BLaER1 (cell line): ENCODE data around the gene IL31RA.

Experiments used
- H3K27ac ChIP-seq: shearing (Covaris generic); formaldehyde crosslinking; 2 replicates; pipeline ENCODE4 v1.8.1; 2022
- H3K27me3 ChIP-seq: shearing (Covaris generic); formaldehyde crosslinking; 2 replicates; pipeline ENCODE4 v1.8.1; 2022
- H3K36me3 ChIP-seq: shearing (Covaris generic); formaldehyde crosslinking; 2 replicates; pipeline ENCODE4 v1.8.1; 2022
- H3K4me1 ChIP-seq: shearing (Covaris generic); formaldehyde crosslinking; 2 replicates; pipeline ENCODE4 v1.8.1; 2022
- H3K4me2 ChIP-seq: shearing (Covaris generic); formaldehyde crosslinking; 2 replicates; pipeline ENCODE4 v1.8.1; 2022
- H3K4me3 ChIP-seq: shearing (Covaris generic); formaldehyde crosslinking; 2 replicates; pipeline ENCODE4 v1.8.1; 2022
- H3K9ac ChIP-seq: shearing (Covaris generic); formaldehyde crosslinking; 2 replicates; pipeline ENCODE4 v1.8.1; 2022
- H3K9me3 ChIP-seq: shearing (Covaris generic); formaldehyde crosslinking; 2 replicates; pipeline ENCODE4 v1.8.1; 2022
- H4K20me1 ChIP-seq: shearing (Covaris generic); formaldehyde crosslinking; 2 replicates; pipeline ENCODE4 v1.8.1; 2022
- Cebpa-rat ChIP-seq: shearing (Covaris generic); IDR thresholded peaks from 2 replicates; pipeline ENCODE4 v1.8.1; 2022

Gene IL31RA

GRCh38 chr5:55836191-55836590 lies 15.0 kb upstream of the IL31RA start:
- no peak overlapping the region for H3K4me2 ChIP-seq
- H3K36me3 ChIP-seq: no peaks in the 10 kb centered on the region
- peaks cover 15% of the 10 kb centered on the region for H3K9me3 ChIP-seq
- TF ChIP-seq Cebpa-rat: no peak
- H3K4me3 ChIP-seq: no peak overlapping the region
- no peak overlapping the region for H3K27ac ChIP-seq
- no peaks in the 10 kb centered on the region for H3K27me3 ChIP-seq
- H4K20me1 ChIP-seq: no peaks in the 10 kb centered on the region
- H3K9ac ChIP-seq: no peak overlapping the region
- H3K4me1 ChIP-seq: no peaks in the 10 kb centered on the region

- TF ChIP-seq Cebpa-rat: no peak
- Histone ChIP-seq H3K4me2 (no peak overlapping the region), H3K9me3 (0 out of 2 replicates have a peak, but pooled peaks cover 10% of the 10 kb centered on the region), H4K20me1 (no peaks in the 10 kb centered on the region), H3K4me1 (no peaks in the 10 kb centered on the region), H3K9ac (no peak overlapping the region), H3K36me3 (no peaks in the 10 kb centered on the region), H3K27ac (no peak overlapping the region), H3K4me3 (no peak overlapping the region), H3K27me3 (no peaks in the 10 kb centered on the region)
Measured at GRCh38 chr5:55841976-55842375, 9.2 kb upstream of the IL31RA start.

GRCh38 chr5:55847837-55848236 lies 3.3 kb upstream of the IL31RA start:
- Histone ChIP-seq H3K4me2 (no peak overlapping the region), H3K9ac (no peak overlapping the region), H3K4me3 (no peak overlapping the region), H3K9me3 (0 out of 2 replicates have a peak, but pooled peaks cover 10% of the 10 kb centered on the region), H4K20me1 (no peaks in the 10 kb centered on the region), H3K27me3 (no peaks in the 10 kb centered on the region), H3K36me3 (no peaks in the 10 kb centered on the region), H3K4me1 (no peaks in the 10 kb centered on the region), H3K27ac (no peak overlapping the region)
- TF ChIP-seq Cebpa-rat: no peak

- Histone ChIP-seq H3K4me3 (no peak overlapping the region), H3K9me3 (0 out of 2 replicates have a peak, but pooled peaks cover 10% of the 10 kb centered on the region), H3K4me1 (no peaks in the 10 kb centered on the region), H3K4me2 (no peak overlapping the region), H3K9ac (no peak overlapping the region), H3K27ac (no peak overlapping the region), H4K20me1 (no peaks in the 10 kb centered on the region), H3K27me3 (no peaks in the 10 kb centered on the region), H3K36me3 (no peaks in the 10 kb centered on the region)
- no peak for TF ChIP-seq Cebpa-rat
Measured at GRCh38 chr5:55848783-55849182, 2.4 kb upstream of the IL31RA start.

GRCh38 chr5:55851675-55851979 lies 470 bp downstream of the IL31RA start:
- no peaks in the 10 kb centered on the region for H3K36me3 ChIP-seq
- H3K4me3 ChIP-seq: no peak overlapping the region
- H3K4me1 ChIP-seq: peaks cover 11% of the 10 kb centered on the region
- no peaks in the 10 kb centered on the region for H3K9me3 ChIP-seq
- no peak overlapping the region for H3K27ac ChIP-seq
- no peaks in the 10 kb centered on the region for H4K20me1 ChIP-seq
- no peak for TF ChIP-seq Cebpa-rat
- no peak overlapping the region for H3K4me2 ChIP-seq
- no peaks in the 10 kb centered on the region for H3K27me3 ChIP-seq
- no peak overlapping the region for H3K9ac ChIP-seq

GRCh38 chr5:55852503-55852902 lies 1.3 kb downstream of the IL31RA start:
- no peak for TF ChIP-seq Cebpa-rat
- Histone ChIP-seq H3K27me3 (no peaks in the 10 kb centered on the region), H3K36me3 (no peaks in the 10 kb centered on the region), H3K4me1 (peaks cover 16% of the 10 kb centered on the region), H3K4me2 (no peak overlapping the region), H3K4me3 (no peak overlapping the region), H3K9me3 (no peaks in the 10 kb centered on the region), H4K20me1 (no peaks in the 10 kb centered on the region), H3K27ac (no peak overlapping the region), H3K9ac (no peak overlapping the region)

- H3K4me2 ChIP-seq: no peak overlapping the region
- H3K4me3 ChIP-seq: no peak overlapping the region
- H3K9ac ChIP-seq: no peak overlapping the region
- H3K27me3 ChIP-seq: no peaks in the 10 kb centered on the region
- no peak overlapping the region for H3K27ac ChIP-seq
- H3K36me3 ChIP-seq: no peaks in the 10 kb centered on the region
- H4K20me1 ChIP-seq: no peaks in the 10 kb centered on the region
- H3K4me1 ChIP-seq: peaks cover 16% of the 10 kb centered on the region
- no peak for TF ChIP-seq Cebpa-rat
- H3K9me3 ChIP-seq: no peaks in the 10 kb centered on the region
Measured at GRCh38 chr5:55853041-55853670, 2.0 kb downstream of the IL31RA start.

- TF ChIP-seq Cebpa-rat: no peak
- Histone ChIP-seq H3K27me3 (no peaks in the 10 kb centered on the region), H3K4me2 (no peak overlapping the region), H3K27ac (no peak overlapping the region), H3K4me3 (no peak overlapping the region), H3K4me1 (peaks cover 16% of the 10 kb centered on the region), H3K9ac (no peak overlapping the region), H3K9me3 (no peaks in the 10 kb centered on the region), H4K20me1 (no peaks in the 10 kb centered on the region), H3K36me3 (no peaks in the 10 kb centered on the region)
Measured at GRCh38 chr5:55853818-55854217, 2.7 kb downstream of the IL31RA start.

GRCh38 chr5:55855509-55855908 lies 4.4 kb downstream of the IL31RA start:
- no peaks in the 10 kb centered on the region for H3K27me3 ChIP-seq
- H3K4me1 ChIP-seq: peaks cover 16% of the 10 kb centered on the region
- H3K9ac ChIP-seq: no peak overlapping the region
- TF ChIP-seq Cebpa-rat: no peak
- H3K4me2 ChIP-seq: no peak overlapping the region
- no peak overlapping the region for H3K4me3 ChIP-seq
- H3K27ac ChIP-seq: no peak overlapping the region
- no peaks in the 10 kb centered on the region for H4K20me1 ChIP-seq
- H3K36me3 ChIP-seq: no peaks in the 10 kb centered on the region
- H3K9me3 ChIP-seq: no peaks in the 10 kb centered on the region

GRCh38 chr5:55856516-55857246 lies 5.5 kb downstream of the IL31RA start:
- Histone ChIP-seq H3K4me1 (peaks cover 16% of the 10 kb centered on the region), H3K9ac (no peak overlapping the region), H3K4me2 (peak overlapping the region; percentile 33), H3K27me3 (no peaks in the 10 kb centered on the region), H3K4me3 (no peak overlapping the region), H4K20me1 (no peaks in the 10 kb centered on the region), H3K36me3 (no peaks in the 10 kb centered on the region), H3K9me3 (peaks cover 10% of the 10 kb centered on the region; the same call in 1 of the 2 replicates), H3K27ac (no peak overlapping the region)
- TF ChIP-seq Cebpa-rat: no peak
